PC-9 (cell line): Measurements from ENCODE around the gene ARHGAP40. TPM values are rescaled to one million over a fixed set of nuclear protein-coding genes. Genes with fewer than 3 reads are reported as not detected.

Source experiments
- BruUV-seq: library from RNA; stranded (reverse); fragments of 400-500 nt; replicated peaks from 2 replicates; lab custom pipeline; 2021; lab: Mats Ljungman, UMichigan
- CTCF ChIA-PET: fragments of 300-600 bp; sonication (Branson Sonifier 250); formaldehyde crosslinking; loops from one replicate; lab custom pipeline; 2022; ENCODE audit warnings: antibody characterized with exemption; lab: Charles Lee
- POLR2A ChIA-PET: fragments of 300-600 bp; sonication (Branson Sonifier 250); formaldehyde crosslinking; loops from one replicate; lab custom pipeline; 2022; ENCODE audit warnings: antibody characterized with exemption; ENCODE audit not compliant: unreplicated experiment; lab: Charles Lee
- DNase-seq, 2 experiments: peaks; one replicate each; pipeline versions ENCODE4 v3.0.0 to v3.0.0-alpha.2; 2015 to 2022; ENCODE audit warnings: mixed read lengths in 1 of 2
- H2AFZ ChIP-seq: fragments of 200-600 bp; sonication (generic); 2 replicates; pipeline ENCODE4 v1.8.1; 2017; ENCODE audit warnings: antibody characterized with exemption
- H3F3A ChIP-seq: fragments of 200-600 bp; sonication (generic); 2 replicates; pipeline ENCODE4 v1.8.1; 2017; ENCODE audit warnings: antibody characterized with exemption, mild to moderate bottlenecking, low read depth; ENCODE audit not compliant: insufficient read depth
- H3K27ac ChIP-seq: fragments of 200-600 bp; sonication (generic); 2 replicates; pipeline ENCODE4 v1.6.1; 2016; ENCODE audit warnings: mixed run types
- H3K27me3 ChIP-seq: fragments of 200-600 bp; sonication (generic); 2 replicates; pipeline ENCODE4 v1.6.1; 2016; ENCODE audit warnings: low read depth, mixed run types; ENCODE audit not compliant: insufficient read depth
- H3K36me3 ChIP-seq: fragments of 200-600 bp; sonication (generic); 2 replicates; pipeline ENCODE4 v1.6.1; 2016; ENCODE audit warnings: low read depth, mixed run types
- H3K4me1 ChIP-seq: fragments of 200-600 bp; sonication (generic); replicated peaks from 2 replicates; pipeline ENCODE4 v1.6.1; 2016; ENCODE audit warnings: mixed run types; ENCODE audit not compliant: insufficient read depth
- H3K4me2 ChIP-seq: fragments of 200-600 bp; sonication (generic); 2 replicates; pipeline ENCODE4 v1.6.1; 2017; ENCODE audit warnings: mixed run types
- H3K4me3 ChIP-seq: fragments of 200-600 bp; sonication (generic); 2 replicates; pipeline ENCODE4 v1.6.1; 2016; ENCODE audit warnings: mixed run types
- H3K79me2 ChIP-seq: fragments of 200-600 bp; sonication (generic); 2 replicates; pipeline ENCODE4 v1.6.1; 2017; ENCODE audit warnings: low read depth, mixed run types
- H3K9me2 ChIP-seq: fragments of 200-600 bp; sonication (generic); 2 replicates; pipeline ENCODE4 v1.8.1; 2017; ENCODE audit warnings: mild to moderate bottlenecking; ENCODE audit not compliant: insufficient read depth
- H3K9me3 ChIP-seq: fragments of 200-600 bp; sonication (generic); 2 replicates; pipeline ENCODE4 v1.8.1; 2016; ENCODE audit warnings: low read depth; ENCODE audit not compliant: insufficient read depth
- H4K20me1 ChIP-seq: fragments of 200-600 bp; sonication (generic); 2 replicates; pipeline ENCODE4 v1.8.1; 2017; ENCODE audit not compliant: insufficient read depth
- EZH2 ChIP-seq: fragments of 200-600 bp; sonication (generic); IDR thresholded peaks from 2 replicates; pipeline ENCODE4 v1.8.0; 2017; ENCODE audit warnings: antibody characterized with exemption, low read depth
- intact Hi-C: fragments of 100-400 bp; cut with micrococcal nuclease; formaldehyde crosslinking; loops from one replicate; pipeline ENCODE4 v1.10.0; 2022; ENCODE audit not compliant: unreplicated experiment
- total RNA-seq: library from RNA; stranded (reverse); gene quantifications from 2 replicates; pipeline ENCODE4 v1.2.3, GENCODE V29; 2021
- TF ChIP-seq, protein P1 (sequence below): fragments of 200-600 bp; sonication (generic); conservative IDR thresholded peaks from 2 replicates; pipeline ENCODE4 v1.6.1; 2017; ENCODE audit warnings: mixed run types, antibody characterized with exemption, mild to moderate bottlenecking, moderate library complexity

ARHGAP40 gene
- total RNA-seq, 1 experiment from 2014 or later, result 0.92 TPM

GRCh38 chr20:38569747-38570525 is 31.7 kb upstream of the ARHGAP40 start:
- intact Hi-C loops, result loop anchor here (10.0 kb wide), 1 partner anchor 65 kb away; no protein-coding TSS in a partner anchor
- no TSS peak for BruUV-seq
- Histone ChIP-seq H3K4me3 (no peak overlapping the region), H3K4me1 (no peaks in the 10 kb centered on the region), H3K36me3 (peaks cover 41% of the 10 kb centered on the region; the same call in 1 of the 2 replicates), H3K27me3 (no peaks in the 10 kb centered on the region), H2AFZ (no peak overlapping the region), H3K4me2 (no peak overlapping the region), H3K79me2 (no peaks in the 10 kb centered on the region), H3F3A (no peaks in the 10 kb centered on the region), H3K9me2 (no peaks in the 10 kb centered on the region), H4K20me1 (no peaks in the 10 kb centered on the region), H3K27ac (no peak overlapping the region), H3K9me3 (no peaks in the 10 kb centered on the region)
- CTCF ChIA-PET, result no interaction called here
- TF ChIP-seq, protein P1, sequence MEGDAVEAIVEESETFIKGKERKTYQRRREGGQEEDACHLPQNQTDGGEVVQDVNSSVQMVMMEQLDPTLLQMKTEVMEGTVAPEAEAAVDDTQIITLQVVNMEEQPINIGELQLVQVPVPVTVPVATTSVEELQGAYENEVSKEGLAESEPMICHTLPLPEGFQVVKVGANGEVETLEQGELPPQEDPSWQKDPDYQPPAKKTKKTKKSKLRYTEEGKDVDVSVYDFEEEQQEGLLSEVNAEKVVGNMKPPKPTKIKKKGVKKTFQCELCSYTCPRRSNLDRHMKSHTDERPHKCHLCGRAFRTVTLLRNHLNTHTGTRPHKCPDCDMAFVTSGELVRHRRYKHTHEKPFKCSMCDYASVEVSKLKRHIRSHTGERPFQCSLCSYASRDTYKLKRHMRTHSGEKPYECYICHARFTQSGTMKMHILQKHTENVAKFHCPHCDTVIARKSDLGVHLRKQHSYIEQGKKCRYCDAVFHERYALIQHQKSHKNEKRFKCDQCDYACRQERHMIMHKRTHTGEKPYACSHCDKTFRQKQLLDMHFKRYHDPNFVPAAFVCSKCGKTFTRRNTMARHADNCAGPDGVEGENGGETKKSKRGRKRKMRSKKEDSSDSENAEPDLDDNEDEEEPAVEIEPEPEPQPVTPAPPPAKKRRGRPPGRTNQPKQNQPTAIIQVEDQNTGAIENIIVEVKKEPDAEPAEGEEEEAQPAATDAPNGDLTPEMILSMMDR, result no peak
- TF ChIP-seq EZH2, result no peak
- no peak for DNase-seq
- POLR2A ChIA-PET, result no interaction called here

DNA sequence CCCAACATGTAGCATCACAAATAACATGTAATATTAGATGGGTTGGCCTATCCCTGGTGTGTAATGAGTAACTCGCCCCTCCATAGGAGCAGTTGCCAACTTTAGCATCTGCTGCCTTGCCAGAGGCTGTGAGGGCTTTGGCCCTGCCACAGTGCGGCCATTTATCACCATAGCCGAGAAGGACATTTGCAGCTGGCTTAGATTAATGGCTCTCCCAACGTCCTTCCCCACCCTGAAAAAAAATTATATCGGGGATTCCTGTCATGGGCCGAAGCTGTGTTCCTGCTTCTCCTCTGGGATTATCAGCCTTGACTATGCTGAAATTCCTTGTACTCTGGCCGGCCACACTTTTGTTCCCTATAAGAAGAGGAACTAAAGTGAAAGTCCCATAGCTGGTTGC is 28.2 kb upstream of the ARHGAP40 start:
- CTCF ChIA-PET, result interaction anchor here (0.5 kb wide), 1 partner anchor 21 kb away, joined by 3 read pairs; no protein-coding TSS in a partner anchor
- intact Hi-C loops, result no loop called here
- H3K27ac ChIP-seq, result no peak overlapping the region
- no peak for TF ChIP-seq EZH2
- TF ChIP-seq, protein P1, result no peak
- no peaks in the 10 kb centered on the region for H3F3A ChIP-seq
- no peaks in the 10 kb centered on the region for H3K79me2 ChIP-seq
- H4K20me1 ChIP-seq, result no peaks in the 10 kb centered on the region
- no peaks in the 10 kb centered on the region for H3K27me3 ChIP-seq
- no peaks in the 10 kb centered on the region for H3K4me1 ChIP-seq
- no peaks in the 10 kb centered on the region for H3K9me2 ChIP-seq
- POLR2A ChIA-PET, result interaction anchor here (0.7 kb wide), 1 partner anchor 62 kb away, joined by 3 read pairs; no protein-coding TSS in a partner anchor
- no peak overlapping the region for H2AFZ ChIP-seq
- no peak for DNase-seq
- peaks cover 39% of the 10 kb centered on the region for H3K36me3 ChIP-seq
- no peaks in the 10 kb centered on the region for H3K9me3 ChIP-seq
- no peak overlapping the region for H3K4me2 ChIP-seq
- no peak overlapping the region for H3K4me3 ChIP-seq
- BruUV-seq, result no TSS peak

DNA sequence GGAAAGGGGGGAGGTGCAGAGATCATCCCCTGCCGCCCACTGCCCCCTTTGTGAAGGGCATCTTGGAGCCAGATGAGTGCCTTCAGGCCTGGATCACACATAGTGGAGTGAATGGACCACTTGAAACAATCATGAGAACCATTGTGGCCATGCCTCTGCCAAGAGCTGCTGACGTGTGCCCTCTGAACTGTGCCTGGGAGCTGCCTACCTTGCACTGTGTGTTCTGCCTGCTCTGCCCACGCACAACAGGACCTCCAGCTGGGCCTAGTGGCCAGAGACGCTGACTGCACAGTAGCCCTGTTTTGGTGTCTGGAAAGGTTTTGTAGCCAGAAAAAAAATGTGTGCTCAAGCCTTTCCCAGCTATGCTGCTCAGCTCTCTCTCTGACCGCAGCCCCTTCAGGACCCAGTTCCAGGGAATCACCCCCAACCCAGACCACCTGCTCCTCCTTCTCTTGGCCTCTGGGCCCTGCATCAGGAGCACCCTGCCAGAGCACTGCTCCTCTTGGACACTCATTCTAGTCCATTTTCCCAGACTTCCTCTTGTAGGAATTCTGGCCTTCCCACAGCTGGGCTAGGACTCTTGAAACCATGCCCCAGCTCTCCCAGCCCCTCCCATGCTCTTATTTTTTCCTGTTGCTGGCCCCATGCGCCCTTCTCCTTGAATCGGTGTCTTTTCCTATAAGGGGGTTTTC is 22.2 kb upstream of the ARHGAP40 start:
- H3F3A ChIP-seq, result no peaks in the 10 kb centered on the region
- ChIA-PET POLR2A (no interaction called here), CTCF (interaction anchor here (0.8 kb wide), 1 partner anchor 66 kb away, joined by 3 read pairs; no protein-coding TSS in a partner anchor)
- H3K27ac ChIP-seq, result no peak overlapping the region
- no peak for DNase-seq
- no peaks in the 10 kb centered on the region for H3K9me3 ChIP-seq
- no peaks in the 10 kb centered on the region for H3K79me2 ChIP-seq
- no peaks in the 10 kb centered on the region for H3K4me1 ChIP-seq
- no TSS peak for BruUV-seq
- no peaks in the 10 kb centered on the region for H4K20me1 ChIP-seq
- H3K27me3 ChIP-seq, result no peaks in the 10 kb centered on the region
- no peak overlapping the region for H2AFZ ChIP-seq
- TF ChIP-seq EZH2, result no peak
- TF ChIP-seq, protein P1, result no peak
- no peaks in the 10 kb centered on the region for H3K9me2 ChIP-seq
- no peak overlapping the region for H3K4me3 ChIP-seq
- peaks cover 12% of the 10 kb centered on the region for H3K36me3 ChIP-seq
- no peak overlapping the region for H3K4me2 ChIP-seq
- intact Hi-C loops, result no loop called here
